Mammary epithelial cell (primary cell): ENCODE data around the gene ZAR1L.

Experiments
- CTCF ChIP-seq, 2 donors: IDR thresholded peaks in 1 of 2; conservative IDR thresholded peaks in 1 of 2; 2 replicates each; pipeline ENCODE4 v1.5.1; 2011 to 2012; ENCODE audit warnings: inconsistent platforms in 2 of 2, low read length in 2 of 2, mild to moderate bottlenecking in 2 of 2, control low read depth in 1 of 2, low read depth in 1 of 2; ENCODE audit not compliant: insufficient read depth in 1 of 2; ENCODE audit errors: extremely low read depth in 1 of 2
- EZH2 ChIP-seq: IDR thresholded peaks from 2 replicates; pipeline ENCODE4 v1.6.1; 2012; ENCODE audit warnings: low read length, inconsistent platforms, borderline replicate concordance

DNA sequence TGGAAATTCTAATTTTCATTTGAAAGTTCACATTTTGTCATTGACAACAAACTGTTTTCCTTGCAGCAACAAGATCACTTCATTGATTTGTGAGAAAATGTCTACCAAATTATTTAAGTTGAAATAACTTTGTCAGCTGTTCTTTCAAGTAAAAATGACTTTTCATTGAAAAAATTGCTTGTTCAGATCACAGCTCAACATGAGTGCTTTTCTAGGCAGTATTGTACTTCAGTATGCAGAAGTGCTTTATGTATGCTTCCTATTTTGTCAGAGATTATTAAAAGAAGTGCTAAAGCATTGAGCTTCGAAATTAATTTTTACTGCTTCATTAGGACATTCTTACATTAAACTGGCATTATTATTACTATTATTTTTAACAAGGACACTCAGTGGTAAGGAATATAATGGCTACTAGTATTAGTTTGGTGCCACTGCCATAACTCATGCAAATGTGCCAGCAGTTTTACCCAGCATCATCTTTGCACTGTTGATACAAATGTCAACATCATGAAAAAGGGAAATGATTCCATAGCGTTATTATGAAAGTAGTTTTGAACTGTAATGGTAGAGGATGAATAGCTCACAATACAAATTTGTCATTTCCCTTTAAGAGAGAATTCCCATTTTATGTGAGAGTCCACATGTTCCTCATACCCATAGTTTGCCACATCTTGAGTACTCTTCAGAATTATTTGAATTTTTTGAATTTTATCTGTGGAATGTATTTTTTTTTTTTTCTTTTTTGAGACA, 2.7 kb upstream of the ZAR1L start:
- TF ChIP-seq CTCF (conservative IDR thresholded peaks at IDR 0.05 in 1 of 2, IDR thresholded peaks at IDR 0.05 in 1 of 2; ENCODE audit: extremely low read depth in 1 of 2, insufficient read depth in 1 of 2, low read depth in 1 of 2, low read length in 2 of 2) (no peak), EZH2 (no peak)
